HG03457 (cell line): Measurements from ENCODE around the gene ZNF593.

Source experiments
- ATAC-seq: cut with Tn5 transposase; IDR thresholded peaks from one replicate; pipeline ENCODE4 v1.9.1; 2021; ENCODE audit warnings: moderate number of reproducible peaks; ENCODE audit not compliant: unreplicated experiment

Gene ZNF593

DNA sequence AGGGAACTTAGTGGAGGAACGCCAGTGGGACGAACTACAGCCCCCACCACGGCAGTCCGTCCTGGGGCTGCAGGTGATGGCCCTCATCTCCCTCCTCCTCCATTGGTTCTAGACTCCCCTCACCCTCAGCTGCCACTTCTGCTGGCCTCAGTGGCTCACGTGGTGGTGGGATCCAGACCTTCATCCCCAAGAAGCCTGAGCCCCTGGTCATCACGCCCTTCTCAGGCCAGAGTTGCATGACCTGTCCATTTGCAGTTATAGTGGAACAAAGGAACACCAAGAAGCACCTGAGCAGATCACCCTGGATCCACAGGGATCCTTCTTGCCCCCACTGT, 23.8 kb upstream of the ZNF593 start:
- ATAC-seq: no peak

DNA sequence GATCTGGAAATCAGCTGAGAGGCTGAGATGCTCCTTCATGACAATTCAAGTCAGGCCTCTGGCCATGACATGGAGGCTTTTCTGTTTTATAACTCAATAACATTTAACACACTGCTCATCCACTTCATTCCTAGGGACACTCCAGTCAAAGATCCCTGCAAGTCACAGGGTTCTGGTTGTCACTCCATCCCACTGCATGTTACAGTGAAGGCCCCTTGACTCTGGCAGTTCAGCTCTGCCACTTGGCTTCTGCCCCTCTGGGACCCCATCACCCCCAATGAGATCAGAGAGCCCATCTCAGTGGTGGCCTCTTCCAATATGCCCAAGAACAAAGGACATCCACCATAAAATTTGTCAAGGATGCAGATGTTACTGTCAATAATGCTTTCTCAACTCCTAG, 20.8 kb upstream of the ZNF593 start:
- ATAC-seq: no peak

DNA sequence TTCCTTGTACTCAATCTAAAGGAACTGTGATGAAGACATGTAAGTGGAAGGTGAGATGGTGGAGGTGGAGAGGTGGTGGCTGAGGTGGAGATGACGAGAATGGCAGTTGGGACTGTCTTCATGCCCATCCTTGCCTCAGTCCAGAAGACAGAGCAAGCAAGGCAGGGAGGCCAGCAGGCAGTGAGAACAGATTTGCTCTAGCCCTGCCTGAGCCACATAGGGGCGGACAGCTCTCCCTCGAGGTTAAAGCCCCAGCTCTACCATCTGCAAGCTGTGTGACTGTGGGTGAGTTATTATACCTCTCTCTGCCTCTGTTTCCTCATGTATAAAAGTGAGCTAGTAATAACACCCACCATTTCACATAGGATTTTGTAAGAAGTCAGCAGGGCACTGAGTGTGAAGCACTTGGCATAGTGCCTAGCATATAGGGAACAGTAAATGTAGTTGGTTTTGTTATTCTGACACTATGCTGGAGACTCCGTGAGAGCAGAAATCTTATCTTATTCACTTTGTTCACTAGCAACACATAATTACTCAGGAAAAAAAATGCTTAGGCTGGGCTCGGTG, 15.7 kb upstream of the ZNF593 start:
- ATAC-seq: no peak

DNA sequence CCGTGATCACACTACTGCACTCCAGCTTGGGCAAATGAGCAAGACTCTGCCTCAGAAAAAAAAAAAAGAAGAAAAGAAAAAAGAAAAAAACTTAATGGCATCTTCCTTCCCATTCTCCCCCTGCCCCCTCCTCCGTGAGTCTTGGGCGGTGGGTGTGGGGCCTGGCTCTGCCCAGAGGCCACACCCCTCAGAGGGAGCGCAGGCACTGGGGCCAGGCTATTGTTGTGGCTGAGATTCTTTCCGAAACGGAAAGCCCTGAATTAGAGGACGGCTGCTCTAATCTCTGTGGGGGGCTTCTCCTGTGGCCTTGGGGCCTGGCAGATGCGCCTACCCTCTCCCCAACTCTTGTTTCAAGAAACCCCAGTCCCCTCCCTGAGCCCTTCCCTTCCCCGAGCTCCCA, 15.0 kb upstream of the ZNF593 start:
- no peak for ATAC-seq

DNA sequence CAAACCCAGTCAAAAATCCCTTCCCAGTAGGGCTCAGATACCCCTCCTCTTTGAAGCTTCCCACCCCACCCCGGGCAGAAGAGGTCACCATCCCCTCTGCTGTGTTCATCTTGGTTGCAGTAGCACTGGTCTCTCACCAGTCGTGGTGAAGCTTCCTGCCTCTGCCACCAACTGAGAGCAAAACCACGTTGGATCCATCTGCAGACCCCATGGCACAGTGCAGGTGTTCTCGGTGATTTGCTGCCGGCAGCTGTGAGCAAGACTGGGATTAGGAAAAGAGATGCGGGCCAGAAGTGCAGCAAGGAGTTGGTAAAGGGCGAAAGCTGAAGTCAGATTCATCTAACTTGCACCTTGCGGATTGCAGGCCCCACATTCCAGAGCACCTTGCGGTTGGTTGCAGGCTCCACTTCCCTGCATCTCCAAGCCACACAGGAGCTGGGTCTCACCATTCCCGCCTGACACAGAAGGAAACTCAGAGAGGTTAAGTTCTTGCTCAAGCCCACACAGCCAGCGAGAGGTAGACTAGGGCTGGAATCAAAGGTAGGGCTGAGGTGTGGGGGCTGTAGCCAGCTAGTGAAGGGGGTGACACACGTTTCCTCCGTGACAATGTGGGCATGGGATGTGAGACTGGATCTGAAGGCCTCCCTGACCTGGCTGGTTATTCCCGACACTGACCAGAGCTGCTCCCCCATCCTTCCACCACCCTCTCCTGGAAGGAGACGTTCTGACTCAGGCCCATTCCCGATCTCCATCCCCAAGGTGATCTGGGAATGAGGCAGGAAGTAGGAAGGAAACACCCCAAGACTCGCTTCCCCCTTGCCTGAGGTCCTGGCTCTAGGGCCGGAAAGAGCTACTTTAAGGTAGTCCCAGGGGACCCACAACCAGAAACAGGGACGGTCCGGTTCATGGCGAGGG, 14.1 kb upstream of the ZNF593 start:
- ATAC-seq: no peak

DNA sequence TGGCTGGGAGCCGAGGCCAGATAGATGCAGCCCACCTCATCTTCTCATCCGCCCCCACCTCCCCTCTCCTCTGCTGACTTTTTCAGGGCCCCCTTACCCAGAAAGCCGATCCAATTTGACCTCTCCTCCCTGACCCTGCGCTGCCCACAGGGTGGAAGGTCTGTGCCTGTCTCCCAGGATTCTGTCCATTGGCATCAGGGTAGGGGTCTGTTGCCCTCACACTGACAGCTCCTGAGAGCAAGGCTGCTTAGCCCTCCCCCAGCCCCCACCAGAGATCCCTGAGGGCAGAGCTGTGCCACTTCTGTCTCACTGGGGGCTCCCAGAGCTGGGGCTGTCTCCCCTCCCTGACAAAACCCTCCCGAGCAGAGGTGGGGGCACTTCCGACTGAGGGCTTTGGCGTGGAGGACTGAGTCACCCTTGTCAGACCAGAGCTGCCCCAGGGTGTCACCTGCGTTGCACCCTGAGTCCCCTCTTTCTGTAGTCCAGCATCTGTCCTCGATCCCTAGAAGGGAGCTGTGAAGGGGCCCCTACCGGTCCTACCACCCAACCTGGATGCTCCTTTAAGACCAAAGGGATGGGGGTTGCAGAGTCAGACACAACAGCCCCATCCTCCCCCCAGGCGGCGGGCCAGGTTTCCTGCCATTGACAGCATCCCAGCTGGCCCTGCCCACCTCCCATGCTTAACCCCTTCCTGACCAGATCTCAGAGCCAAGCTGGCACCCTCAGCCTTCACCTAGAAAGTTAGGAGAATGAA, 13.2 kb upstream of the ZNF593 start:
- no peak for ATAC-seq

DNA sequence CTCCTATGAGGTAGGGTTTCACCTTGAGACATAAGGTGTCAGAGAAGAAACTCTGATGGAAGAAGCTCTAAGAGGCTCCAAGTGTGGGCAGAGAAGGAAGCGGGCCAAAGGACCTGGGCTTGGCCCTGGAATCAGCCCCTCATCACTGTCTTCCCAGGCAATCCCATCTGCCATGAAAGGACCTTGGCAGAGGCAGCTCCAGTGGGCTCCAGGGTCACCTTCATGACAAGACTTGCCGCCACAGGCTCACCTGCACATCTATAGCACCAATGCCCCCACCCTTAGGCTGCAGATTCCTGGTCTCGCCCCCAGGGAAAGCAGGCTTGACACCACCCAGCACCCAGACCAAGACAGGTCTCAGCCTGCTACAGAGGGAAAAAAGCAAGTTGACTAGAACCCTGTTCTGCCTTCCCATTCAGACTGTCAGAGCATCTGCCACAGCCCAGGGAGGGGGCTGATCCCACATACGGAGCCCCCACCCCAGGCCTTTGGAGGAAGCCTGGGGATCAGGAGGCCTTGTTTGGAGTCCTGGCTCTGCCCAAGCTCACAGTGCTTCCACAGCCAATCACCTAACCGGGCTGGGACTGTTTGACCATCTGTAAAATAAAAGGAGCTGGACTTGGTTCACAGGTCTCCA, 11.3 kb upstream of the ZNF593 start:
- ATAC-seq: no peak

DNA sequence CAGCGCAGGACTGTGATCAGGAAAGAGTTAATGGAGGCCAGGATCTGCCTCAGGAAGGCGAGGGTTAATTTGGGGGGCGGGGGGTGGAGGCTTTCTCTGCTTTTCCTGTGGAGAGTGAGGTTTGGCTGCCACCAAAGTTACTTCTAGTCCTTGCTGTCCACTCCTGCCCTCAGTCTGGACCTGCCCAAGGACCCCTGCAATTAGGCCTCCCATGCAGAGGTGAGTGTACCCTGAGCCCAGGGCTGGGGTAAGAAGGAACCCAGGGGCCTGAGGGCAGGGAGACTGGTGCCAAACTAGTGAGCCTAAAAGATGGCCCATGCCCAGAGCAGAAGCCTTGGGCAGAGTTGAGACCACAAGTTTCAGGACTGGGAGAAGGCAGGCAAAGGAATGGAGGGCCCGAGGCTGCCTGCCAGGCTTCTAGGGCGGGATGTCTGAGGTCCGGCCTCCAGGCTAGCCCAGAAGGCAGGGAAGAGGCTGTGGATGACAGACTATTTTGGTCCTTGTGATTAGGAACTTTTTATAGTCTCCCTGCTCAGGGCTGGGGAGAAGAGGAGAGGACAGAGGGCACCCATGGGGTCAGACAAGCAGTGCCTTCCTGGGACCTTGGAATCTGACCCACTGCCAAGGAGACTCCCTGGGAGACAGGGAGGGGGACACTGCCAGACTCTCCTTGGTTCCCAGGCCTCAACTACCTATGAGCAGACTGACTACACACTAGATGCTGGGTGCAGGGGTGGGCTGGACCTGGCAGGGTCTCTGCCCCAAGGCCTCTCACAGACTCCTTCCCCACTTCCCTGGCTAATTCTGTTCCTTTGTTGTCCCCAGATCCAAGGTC, 10.6 kb upstream of the ZNF593 start, which contains the start of gene FAM110D:
TSS of gene FAM110D (plus strand) at position 172 of the 835 bp plus-strand sequence. CDS start 2,213 bp downstream, outside the sequence.
- no peak for ATAC-seq

DNA sequence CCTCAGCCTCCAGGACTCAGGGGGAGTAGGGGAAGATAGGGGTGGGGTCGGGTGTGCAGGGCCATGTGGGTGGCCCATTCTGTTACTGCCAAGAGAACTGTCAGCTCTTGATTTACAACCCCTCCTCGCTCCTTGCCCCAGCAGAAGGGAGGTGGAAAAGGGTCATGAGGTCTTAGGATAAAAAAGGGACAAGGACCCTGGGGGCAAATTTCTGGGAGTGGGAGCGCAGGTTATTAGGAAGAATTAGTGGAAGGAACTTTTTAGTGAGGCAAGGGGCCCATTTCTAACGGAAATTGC, 10.0 kb upstream of the ZNF593 start:
- ATAC-seq: no peak

DNA sequence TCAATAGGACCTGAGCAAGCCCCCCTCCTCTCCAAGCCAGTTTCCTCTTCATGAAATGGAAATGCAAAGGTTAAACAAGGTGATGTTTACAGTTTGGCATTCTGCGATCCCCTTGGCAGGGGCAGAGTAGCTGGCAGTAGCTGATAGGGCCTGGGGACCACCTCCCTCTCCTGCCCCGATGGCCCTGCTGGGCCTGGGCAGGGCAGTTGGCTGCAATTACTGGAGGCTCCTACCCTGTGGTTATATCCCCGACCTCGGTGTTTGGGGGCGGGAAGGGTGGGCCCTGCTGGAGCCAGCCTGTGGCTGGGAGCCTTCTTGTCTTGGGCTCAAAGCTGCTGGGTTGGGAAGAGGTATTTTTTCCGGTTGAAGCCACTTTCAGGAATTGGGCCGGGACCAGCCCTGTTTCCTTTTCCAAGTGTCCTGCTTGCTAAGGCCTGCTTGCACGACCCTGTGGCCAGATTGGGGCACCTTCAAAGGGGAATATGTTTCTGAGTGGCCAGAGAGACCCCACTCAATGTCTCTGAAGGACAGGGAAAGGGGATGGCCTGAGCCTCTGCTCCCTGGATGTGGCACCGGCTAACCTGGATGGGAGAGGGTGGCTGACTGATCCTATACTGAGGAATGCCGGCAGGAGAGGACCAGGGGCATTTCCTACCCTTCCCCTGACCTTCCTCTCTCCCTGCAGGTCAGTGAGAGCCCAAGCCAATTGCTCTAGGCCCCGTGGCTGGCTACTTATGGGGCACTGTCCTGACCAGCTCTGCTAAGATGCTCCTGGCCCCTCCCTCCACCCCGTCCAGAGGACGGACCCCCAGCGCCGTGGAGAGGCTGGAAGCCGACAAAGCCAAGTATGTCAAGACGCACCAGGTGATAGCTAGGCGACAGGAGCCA, 8.9 kb upstream of the ZNF593 start:
- no peak for ATAC-seq

DNA sequence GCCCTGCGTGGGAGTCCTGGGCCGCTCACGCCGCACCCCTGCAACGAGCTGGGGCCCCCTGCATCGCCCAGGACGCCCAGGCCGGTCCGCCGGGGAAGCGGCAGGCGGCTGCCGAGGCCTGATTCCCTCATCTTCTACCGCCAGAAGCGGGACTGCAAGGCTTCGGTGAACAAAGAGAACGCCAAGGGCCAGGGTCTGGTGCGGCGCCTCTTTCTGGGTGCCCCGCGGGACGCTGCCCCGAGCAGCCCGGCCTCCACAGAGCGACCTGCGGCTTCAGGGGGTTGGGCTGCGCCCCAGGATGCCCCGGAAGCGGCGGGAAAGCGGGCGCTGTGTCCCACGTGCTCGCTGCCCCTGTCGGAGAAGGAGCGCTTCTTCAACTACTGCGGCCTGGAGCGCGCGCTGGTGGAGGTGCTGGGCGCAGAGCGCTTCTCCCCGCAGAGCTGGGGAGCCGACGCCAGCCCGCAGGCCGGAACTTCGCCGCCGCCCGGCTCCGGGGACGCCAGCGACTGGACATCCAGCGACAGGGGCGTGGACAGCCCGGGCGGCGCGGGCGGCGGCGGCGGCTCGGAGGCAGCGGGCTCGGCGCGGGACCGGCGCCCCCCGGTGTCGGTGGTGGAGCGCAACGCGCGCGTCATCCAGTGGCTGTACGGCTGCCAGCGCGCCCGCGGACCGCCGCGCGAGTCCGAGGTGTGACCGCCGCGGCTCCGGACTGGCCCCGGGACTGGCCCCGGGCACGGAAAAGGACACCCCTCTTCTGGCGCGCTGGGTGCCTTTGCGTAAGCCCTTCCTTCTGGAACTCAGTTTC, 8.1 kb upstream of the ZNF593 start:
- ATAC-seq: no peak

DNA sequence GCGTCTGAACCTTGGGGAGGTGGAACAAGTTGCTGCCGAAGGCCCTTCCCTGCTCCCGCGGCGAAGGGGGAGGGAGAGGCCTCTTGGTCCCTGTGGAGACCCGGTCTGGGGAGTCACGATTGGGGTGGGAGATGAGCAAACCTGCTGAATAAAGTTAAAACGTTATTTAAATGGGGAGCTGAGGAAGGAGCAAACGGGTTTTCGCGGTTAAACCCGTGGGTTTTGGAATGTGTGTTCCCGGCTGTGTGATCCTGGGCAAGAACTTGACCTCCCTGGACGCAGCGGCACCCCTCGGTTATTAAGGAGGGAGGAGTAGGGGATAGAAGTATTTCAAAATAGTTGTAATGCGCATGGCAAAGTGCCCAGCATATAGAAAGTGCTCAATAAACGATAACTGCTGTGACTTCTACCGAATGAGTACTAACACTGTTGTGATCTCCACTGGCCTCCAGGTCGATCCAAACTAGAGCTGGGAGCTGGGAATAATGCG, 7.4 kb upstream of the ZNF593 start:
- ATAC-seq: no peak

DNA sequence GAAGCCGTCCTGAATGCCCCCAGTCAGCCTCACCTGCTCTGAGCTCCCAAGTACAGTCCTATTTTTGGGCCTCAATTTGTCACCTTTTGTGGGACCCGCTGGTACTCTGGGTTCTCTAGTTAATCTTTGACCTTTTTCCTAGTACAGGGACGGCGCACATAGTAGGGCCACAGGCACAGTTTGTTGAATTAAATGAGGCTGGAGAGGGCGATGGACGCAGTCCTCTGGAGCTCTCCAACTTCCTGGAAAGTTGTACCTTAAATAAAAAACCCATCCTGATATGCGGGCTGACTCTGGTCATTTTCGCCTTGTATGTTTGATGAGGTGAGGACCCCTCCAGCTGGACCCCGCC, 6.0 kb upstream of the ZNF593 start:
- ATAC-seq: no peak

DNA sequence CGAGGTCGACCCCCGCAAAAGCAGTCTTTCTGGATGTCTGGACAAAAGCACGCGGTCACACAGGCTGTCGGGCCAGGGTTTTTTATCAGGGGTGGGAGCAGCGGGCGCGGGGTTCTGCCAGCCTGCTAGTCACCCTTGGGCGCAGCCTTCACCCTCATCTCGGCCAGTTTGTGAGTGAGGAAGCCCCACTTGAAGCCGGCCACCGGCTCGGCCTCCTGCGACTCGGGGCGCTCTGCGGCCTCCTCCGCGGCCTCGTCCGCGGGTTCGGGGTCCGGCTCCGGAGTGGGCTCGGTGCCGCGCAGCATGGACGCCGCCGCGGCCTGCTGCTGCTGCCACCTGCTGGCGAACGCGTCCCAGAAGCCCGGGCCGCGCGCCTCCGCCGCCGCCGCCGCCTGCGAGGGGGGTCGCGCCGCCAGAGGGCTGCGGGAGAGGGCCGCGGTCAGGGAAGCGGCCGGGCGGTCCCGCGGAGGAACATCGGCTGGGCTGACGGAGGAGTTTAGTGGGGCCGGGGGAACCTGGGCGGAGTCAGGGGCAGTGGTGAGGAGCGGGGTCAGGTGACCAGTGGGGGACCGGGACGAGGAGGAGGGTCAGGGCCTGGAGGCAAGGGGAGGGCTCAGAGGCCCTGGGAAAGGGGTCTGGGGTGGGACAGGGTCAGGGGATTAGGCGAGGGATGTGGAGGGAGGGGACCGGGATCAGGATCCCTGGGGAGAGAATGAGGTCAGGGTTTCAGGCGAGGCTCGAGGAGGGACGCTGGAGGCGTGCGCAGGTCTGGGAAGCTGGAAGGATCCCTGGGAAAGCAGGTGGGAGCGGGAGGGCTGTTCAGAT, 5.5 kb upstream of the ZNF593 start:
- ATAC-seq: no peak

DNA sequence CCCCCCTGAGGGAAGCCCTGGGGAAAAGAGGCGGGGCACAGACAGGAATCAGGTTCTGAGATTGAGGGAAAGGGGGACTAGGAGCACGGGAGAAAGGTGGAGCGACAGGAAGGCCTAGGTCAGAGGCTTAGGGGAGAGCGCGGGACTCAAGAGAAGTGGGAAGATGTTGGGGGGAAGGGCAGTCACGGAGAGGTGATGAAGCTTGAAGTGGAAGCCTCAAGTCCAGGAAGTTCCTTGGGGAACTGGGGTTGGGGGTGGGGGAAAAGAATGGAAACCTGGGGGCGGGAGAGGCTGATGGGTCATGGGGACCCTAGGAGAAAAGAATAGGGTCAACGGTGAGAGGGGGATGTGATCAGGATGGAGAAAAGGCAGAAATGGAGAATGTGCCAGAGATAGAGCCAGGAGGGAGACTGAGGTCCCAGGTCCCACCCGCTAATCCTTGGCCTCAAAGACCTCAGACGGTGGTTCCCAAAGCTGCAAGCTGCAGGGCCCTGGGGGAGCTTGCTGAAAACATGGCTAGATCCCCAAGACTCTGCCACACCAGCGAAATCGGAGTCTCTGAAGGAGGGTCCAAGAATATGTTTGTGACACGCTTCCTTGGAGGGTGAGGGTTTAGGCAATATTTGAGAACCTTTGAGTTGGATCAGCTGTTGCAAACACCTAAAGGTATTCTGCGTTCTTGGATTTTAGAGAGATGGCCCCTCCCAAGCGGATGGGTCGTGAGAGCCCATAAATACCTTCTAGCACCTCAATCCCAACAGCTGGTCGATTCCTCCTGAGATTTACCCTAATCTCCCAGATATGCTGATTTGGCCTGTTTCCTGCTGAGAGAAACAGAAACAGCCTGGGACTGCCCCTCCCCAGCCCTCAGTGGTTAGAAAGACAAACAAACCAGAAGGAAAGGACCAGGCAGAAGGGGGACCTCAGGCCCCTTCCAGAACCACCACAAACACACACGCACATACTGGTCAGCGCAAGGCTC, 4.6 kb upstream of the ZNF593 start:
- ATAC-seq: no peak

DNA sequence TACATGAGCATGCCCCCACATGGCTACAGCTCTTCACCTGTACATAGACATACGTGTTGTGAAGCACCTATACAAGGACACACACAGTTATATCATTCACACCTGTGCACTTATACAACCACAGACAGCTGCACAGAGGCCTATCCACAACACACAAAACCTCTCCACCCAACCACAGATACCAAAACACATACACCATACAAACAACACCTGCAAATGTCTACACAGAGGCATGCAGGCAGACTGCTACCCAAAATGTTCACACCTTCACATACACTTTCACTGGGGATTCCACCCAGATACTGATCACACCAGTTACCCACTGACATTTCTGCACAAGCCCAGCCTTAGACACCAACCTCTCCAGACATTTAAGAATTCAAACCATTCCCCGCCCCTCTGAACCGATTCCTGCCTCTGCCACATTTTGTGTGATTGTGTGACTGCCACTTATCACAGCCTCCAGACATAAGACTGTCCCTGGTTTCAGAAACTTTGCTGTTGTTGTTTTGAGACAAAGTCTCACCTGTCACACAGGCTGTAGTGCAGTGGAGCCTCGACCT, 2.9 kb upstream of the ZNF593 start:
- no peak for ATAC-seq
